GM20000 (cell line): Measurements from ENCODE around the gene CHPT1.

Experiments used
- DNase-seq: peaks from one replicate; pipeline ENCODE4 v3.0.0; 2012; ENCODE audit warnings: low spot score
- CTCF ChIP-seq: IDR thresholded peaks from 2 replicates; pipeline ENCODE4 v1.5.1; 2012; ENCODE audit warnings: mild to moderate bottlenecking, control low read depth; ENCODE audit errors: extremely low read depth, missing control alignments

The CHPT1 gene

GRCh38 chr12:101767537-101767936 is 70.1 kb downstream of the CHPT1 start:
- no peak for TF ChIP-seq CTCF
- DNase-seq: no peak

- no peak for TF ChIP-seq CTCF
- no peak for DNase-seq
Measured at GRCh38 chr12:101768781-101769180, 71.3 kb downstream of the CHPT1 start.

- DNase-seq: no peak
Measured at GRCh38 chr12:101769865-101770264, 72.4 kb downstream of the CHPT1 start.

GRCh38 chr12:101772012-101772775 is 74.8 kb downstream of the CHPT1 start:
- no peak for TF ChIP-seq CTCF
- DNase-seq: no peak

More at GRCh38 chr12:101769865-101770264, 72.4 kb downstream of the CHPT1 start:
- no peak for TF ChIP-seq CTCF

DNA sequence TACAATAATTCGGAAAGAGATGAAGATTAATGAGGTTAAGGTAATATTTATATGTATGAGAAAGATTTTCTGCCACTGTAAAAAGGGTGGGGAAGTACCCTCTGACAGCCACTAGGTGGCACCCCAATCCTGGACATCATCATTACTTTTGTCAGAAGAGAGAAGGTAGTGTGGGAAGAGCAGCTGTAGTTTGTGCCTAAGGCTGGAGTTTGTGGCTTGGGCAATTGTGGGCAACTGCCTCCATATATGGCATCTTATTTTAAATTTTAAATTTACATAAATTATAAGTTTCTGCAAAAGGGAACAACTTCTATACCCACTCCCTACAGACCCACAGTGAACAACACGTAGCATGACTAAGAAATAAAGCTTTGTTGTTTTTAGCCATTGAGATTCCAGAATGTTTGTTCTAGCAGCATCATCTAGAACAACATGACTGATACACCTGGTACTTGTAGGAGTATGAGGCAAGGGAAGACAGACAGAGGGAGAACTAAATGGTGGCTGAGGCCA is 76.3 kb downstream of the CHPT1 start:
- DNase-seq: peak; percentile 70
- TF ChIP-seq CTCF: peak; percentile 71

DNA sequence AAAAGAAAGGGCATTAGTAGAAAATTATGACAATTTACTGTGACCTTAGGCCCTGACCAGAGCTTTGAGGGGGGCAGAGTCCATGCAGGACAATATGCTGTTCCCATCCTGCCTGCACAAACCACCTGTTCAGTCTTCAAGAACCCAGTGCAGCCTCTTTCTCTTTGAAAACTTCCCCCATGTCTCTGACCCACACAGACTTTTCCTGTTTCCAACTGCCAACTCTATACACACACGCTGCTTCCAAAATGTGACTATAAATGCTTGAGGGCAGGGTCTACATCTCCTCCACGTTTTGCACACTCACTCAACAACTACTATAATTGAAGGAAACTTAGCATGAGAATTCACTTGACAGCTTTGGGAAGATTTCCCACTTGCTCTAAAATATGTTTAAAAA is 78.4 kb downstream of the CHPT1 start:
- no peak for DNase-seq
- no peak for TF ChIP-seq CTCF

DNA sequence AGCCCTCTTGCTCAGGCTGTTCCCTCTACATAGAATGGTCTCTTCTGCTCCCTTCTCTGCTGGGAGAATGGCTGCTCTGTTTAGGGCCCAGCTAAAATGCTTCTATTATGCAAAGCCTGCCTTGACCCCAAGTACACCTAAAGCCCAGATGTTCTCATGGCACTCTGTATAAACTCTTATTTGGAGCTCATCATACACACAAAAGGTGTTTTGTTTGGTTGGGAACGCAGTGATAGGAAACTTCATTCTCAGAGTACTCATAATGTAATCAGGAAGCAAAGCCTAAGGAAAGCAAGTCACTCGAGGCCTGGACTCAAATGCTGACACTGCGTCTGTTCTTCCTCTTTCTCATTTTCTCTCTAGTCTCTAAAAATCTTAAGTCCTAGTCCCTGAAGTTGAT is 80.0 kb downstream of the CHPT1 start:
- DNase-seq: no peak
- TF ChIP-seq CTCF: no peak
